ENCODE data around the gene SLC6A1.

DNA sequence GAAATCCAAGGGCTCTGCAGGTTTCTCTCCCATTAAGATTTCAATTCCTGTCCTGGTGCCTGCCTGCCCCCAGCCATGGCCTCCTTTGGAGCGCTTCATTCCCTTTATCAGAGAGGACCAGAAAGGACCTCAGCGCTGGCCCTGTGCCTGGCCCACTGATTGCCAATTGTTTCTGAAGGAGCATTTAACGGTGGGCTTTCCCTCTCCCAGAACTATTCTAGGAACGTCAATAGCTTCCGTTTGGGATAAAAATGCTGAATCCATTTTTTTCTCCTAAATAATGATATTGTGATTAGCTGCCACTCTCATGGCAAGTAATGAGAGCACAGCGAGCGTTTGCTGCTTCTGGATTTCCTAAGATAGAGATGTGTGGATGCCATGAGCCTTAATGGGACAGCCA, 12.2 kb upstream of the SLC6A1 start:
- TF ChIP-seq POLR2AphosphoS5 (IDR thresholded peaks at IDR 0.05; ENCODE audit: low read depth): no peak
- TF ChIP-seq, protein P1, sequence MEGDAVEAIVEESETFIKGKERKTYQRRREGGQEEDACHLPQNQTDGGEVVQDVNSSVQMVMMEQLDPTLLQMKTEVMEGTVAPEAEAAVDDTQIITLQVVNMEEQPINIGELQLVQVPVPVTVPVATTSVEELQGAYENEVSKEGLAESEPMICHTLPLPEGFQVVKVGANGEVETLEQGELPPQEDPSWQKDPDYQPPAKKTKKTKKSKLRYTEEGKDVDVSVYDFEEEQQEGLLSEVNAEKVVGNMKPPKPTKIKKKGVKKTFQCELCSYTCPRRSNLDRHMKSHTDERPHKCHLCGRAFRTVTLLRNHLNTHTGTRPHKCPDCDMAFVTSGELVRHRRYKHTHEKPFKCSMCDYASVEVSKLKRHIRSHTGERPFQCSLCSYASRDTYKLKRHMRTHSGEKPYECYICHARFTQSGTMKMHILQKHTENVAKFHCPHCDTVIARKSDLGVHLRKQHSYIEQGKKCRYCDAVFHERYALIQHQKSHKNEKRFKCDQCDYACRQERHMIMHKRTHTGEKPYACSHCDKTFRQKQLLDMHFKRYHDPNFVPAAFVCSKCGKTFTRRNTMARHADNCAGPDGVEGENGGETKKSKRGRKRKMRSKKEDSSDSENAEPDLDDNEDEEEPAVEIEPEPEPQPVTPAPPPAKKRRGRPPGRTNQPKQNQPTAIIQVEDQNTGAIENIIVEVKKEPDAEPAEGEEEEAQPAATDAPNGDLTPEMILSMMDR (IDR thresholded peaks at IDR 0.05; ENCODE audit: insufficient read depth, low read length): no peak
- TF ChIP-seq, protein P2, sequence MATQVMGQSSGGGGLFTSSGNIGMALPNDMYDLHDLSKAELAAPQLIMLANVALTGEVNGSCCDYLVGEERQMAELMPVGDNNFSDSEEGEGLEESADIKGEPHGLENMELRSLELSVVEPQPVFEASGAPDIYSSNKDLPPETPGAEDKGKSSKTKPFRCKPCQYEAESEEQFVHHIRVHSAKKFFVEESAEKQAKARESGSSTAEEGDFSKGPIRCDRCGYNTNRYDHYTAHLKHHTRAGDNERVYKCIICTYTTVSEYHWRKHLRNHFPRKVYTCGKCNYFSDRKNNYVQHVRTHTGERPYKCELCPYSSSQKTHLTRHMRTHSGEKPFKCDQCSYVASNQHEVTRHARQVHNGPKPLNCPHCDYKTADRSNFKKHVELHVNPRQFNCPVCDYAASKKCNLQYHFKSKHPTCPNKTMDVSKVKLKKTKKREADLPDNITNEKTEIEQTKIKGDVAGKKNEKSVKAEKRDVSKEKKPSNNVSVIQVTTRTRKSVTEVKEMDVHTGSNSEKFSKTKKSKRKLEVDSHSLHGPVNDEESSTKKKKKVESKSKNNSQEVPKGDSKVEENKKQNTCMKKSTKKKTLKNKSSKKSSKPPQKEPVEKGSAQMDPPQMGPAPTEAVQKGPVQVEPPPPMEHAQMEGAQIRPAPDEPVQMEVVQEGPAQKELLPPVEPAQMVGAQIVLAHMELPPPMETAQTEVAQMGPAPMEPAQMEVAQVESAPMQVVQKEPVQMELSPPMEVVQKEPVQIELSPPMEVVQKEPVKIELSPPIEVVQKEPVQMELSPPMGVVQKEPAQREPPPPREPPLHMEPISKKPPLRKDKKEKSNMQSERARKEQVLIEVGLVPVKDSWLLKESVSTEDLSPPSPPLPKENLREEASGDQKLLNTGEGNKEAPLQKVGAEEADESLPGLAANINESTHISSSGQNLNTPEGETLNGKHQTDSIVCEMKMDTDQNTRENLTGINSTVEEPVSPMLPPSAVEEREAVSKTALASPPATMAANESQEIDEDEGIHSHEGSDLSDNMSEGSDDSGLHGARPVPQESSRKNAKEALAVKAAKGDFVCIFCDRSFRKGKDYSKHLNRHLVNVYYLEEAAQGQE (IDR thresholded peaks at IDR 0.05; ENCODE audit: insufficient replicate concordance, low read depth): no peak

Data from HL-60 (cell line).